Measurements from ENCODE around the gene EYA2.

DNA sequence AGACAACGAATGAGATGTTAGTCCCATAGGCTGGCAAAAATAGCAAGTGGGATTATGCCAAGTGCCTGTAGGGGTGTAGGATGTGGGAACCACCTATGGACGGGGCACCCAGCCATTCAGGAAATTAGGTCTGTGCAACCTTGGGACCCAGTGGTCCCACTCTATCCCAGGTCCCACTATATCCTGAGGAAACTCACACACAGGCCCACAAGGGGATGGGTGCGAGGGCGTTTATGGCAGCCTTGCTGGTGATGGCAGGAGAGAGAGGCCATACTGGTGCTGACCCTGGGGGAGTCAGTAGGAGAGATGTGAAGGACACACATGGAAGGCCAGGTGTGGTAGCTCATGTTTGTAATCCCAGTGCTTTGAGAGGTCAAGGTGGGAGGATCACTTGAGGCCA, 163.6 kb downstream of the EYA2 start:
- TF ChIP-seq, protein P1, sequence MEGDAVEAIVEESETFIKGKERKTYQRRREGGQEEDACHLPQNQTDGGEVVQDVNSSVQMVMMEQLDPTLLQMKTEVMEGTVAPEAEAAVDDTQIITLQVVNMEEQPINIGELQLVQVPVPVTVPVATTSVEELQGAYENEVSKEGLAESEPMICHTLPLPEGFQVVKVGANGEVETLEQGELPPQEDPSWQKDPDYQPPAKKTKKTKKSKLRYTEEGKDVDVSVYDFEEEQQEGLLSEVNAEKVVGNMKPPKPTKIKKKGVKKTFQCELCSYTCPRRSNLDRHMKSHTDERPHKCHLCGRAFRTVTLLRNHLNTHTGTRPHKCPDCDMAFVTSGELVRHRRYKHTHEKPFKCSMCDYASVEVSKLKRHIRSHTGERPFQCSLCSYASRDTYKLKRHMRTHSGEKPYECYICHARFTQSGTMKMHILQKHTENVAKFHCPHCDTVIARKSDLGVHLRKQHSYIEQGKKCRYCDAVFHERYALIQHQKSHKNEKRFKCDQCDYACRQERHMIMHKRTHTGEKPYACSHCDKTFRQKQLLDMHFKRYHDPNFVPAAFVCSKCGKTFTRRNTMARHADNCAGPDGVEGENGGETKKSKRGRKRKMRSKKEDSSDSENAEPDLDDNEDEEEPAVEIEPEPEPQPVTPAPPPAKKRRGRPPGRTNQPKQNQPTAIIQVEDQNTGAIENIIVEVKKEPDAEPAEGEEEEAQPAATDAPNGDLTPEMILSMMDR (IDR thresholded peaks at IDR 0.05; ENCODE audit: extremely low read depth in 1 of 2, insufficient read depth in 1 of 2, low read depth in 1 of 2, low read length in 2 of 2) = no peak
- TF ChIP-seq POLR2A (IDR thresholded peaks at IDR 0.05; ENCODE audit: low read depth, low read length) = no peak

Data from endothelial cell of umbilical vein (primary cell).